ENCODE measurements around the gene JAK1.

The JAK1 gene

DNA sequence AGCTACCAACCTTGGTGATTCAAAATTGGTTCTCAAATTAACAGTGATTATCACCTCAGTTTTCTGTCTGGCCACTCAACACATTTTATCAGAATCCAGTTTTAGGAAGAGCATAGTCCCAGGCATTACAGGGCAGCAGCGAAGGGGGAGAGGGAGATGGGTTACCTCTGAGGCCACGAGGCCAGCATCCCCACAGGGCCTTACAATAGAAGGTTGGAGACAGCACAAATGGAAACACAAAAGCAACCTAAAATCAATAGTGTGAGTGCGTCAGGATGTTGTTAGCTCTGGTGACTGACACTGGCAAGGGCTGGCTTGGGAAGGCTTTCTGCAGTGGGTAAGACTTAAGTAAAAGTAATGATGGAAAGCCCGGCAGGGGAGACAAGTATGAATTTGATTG lies 79.5 kb downstream of the JAK1 start:
- H3K4me3 ChIP-seq (ENCODE audit: low read depth, low read length), result no peak overlapping the region
- TF ChIP-seq CTCF (IDR thresholded peaks at IDR 0.05; ENCODE audit: control insufficient read depth, extremely low read depth, insufficient read depth), result no peak
- no peak for DNase-seq (ENCODE audit: low read depth)

DNA sequence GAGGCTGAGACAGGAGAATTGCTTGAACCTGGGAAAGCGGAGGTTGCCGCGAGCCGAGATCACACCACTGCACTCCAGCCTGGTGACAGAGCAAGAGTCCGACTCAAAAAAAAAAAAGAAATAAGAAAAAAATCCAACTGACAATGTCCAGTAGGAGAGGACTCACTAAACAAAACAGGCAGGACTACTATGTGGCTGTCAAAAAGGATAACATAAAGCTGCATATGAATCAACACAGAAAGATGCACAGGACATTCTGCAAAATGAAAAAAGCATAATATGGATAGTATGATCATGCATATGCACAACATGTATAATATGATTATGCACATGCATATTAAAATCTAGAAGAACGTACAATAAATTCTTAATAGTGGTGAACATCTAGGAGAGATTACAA lies 80.7 kb downstream of the JAK1 start:
- no peak overlapping the region for H3K4me3 ChIP-seq (ENCODE audit: low read depth, low read length)
- no peak for DNase-seq (ENCODE audit: low read depth)

DNA sequence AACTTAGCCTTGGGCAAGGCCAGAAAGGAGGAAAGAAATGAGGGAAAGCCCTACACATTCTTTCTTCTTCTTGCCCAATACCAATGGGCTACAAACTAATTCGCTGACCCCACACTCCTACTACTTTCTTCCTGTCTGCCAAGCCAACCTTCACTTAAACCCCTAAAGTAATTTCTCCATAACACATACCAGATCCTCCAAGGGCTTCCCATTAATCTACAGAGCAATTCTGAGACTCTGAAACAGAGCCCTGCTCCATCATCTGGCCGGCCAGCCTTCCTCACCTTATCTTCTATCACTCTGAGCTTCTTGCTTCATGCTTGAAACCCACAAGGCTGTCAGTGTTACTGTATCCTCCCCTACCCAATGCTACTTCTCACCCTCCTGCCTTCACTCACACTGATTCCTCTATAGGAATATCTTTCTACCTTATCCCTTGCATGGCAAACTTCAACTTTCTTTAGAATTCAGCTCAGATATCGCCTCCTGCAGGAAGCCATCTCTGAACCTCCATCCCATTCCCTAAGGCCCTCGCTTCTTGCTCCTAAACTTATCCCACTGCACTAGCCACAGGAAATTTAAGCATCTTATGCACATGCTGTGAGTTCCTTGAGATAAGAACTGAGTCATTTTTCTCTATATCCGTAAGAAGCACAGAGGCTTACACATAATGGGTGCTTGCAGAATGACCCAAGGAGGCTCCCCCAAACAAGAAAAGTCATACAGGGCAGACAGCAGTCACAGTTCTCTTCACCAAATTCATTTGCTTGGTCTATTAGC lies 81.9 kb downstream of the JAK1 start:
- no peak for TF ChIP-seq CTCF (IDR thresholded peaks at IDR 0.05; ENCODE audit: control insufficient read depth, extremely low read depth, insufficient read depth)
- H3K4me3 ChIP-seq (ENCODE audit: low read depth, low read length), result no peak overlapping the region
- no peak for DNase-seq (ENCODE audit: low read depth)

More for the DNA sequence above, 80.7 kb downstream of the JAK1 start:
- TF ChIP-seq CTCF (IDR thresholded peaks at IDR 0.05; ENCODE audit: control insufficient read depth, extremely low read depth, insufficient read depth), result no peak

DNA sequence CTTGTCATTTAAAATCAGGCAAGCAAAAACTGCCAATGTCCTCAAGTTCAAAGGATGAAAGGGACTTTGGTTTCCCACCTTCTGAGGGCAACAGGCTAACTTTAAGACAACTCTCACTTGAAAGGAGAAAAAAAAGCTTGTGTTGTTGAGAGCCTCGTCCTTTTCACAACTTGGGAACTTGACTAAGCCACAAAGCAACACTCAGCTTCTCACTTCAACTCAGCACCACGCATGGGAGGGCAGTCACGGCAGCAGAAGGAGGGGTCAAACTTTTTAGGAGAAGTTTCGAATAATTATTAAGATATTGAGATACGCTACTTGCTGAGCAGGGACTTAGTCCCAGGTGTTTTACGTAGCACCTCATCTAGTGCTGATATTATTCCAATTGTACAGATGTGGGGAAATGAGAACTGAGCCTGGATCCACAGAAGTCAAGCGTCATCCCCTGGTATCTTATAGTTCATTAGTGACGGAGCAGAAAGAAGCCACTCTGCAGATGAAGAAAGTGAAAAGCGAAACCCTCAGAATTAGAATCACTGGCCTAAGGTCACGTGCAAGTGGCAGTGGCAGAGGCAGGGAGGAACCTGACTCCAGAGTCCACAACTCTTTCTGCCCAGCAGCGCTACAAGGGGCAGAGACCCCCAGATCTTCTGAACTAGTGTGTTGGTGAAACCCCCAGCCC lies 83.6 kb downstream of the JAK1 start:
- DNase-seq (ENCODE audit: low read depth), result no peak
- no peak overlapping the region for H3K4me3 ChIP-seq (ENCODE audit: low read depth, low read length)
- no peak for TF ChIP-seq CTCF (IDR thresholded peaks at IDR 0.05; ENCODE audit: control insufficient read depth, extremely low read depth, insufficient read depth)

DNA sequence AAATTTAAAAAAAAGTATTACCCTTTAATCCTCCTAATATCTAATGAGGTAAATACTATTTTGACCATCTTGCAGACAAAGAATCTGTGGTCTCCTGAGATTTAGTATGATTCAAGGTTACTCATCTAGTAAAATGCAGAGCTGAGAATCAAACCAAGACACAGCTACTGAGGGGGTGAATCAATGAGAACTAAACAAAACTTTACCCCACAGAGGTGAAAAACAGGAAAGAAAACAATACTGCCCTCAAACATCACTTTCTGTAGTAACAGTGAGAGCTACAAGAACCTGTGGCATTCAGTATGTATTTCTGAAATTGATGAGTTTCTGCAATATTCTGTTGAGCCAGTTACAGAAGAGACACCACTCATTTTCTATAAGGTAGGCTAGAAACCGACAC lies 85.1 kb downstream of the JAK1 start:
- TF ChIP-seq CTCF (IDR thresholded peaks at IDR 0.05; ENCODE audit: control insufficient read depth, extremely low read depth, insufficient read depth), result no peak
- no peak overlapping the region for H3K4me3 ChIP-seq (ENCODE audit: low read depth, low read length)
- no peak for DNase-seq (ENCODE audit: low read depth)

DNA sequence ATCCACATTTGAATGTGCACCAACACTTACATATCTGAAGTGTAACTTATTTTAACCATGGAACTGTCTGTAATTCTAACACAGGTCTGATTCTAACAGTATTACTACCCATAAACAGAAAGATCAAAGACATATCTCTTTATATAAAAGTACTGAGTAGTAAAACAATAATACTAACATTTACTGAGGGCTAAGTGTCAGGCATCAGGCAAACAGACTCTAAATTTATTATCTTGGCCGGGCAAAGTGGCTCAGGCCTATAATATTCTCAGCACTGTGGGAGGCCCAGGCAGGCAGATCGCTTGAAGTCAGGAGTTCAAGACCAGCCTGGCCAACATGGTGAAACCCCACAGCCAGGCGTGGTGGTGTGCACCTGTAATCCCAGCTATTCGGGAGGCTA lies 85.9 kb downstream of the JAK1 start:
- TF ChIP-seq CTCF (IDR thresholded peaks at IDR 0.05; ENCODE audit: control insufficient read depth, extremely low read depth, insufficient read depth), result no peak
- no peak overlapping the region for H3K4me3 ChIP-seq (ENCODE audit: low read depth, low read length)
- no peak for DNase-seq (ENCODE audit: low read depth)
